ENCODE data around the gene KRT86. TPM values are rescaled to one million over a fixed set of nuclear protein-coding genes. Genes with fewer than 3 reads are reported as not detected.

Gene KRT86
- total and polyA plus RNA-seq, 9 of the 15 experiments (the other 6 are each of a cell fraction or from before 2014, with no cell fraction given) = not detected

GRCh38 chr12:52277486-52278245 lies 3.2 kb downstream of the KRT86 start (continued):
- TF ChIP-seq REST (IDR thresholded peaks at IDR 0.05; ENCODE audit: borderline replicate concordance) = no peak
- no peak for TF ChIP-seq REST (CRISPR knock-in tag; IDR thresholded peaks at IDR 0.05; ENCODE audit: low read depth)
- no peak for TF ChIP-seq CHCHD3 (CRISPR knock-in tag; IDR thresholded peaks at IDR 0.05)
- TF ChIP-seq RBM17 (IDR thresholded peaks at IDR 0.05; ENCODE audit: borderline replicate concordance, low read depth, low read length) = no peak
- TF ChIP-seq TFAP4 (CRISPR knock-in tag; IDR thresholded peaks at IDR 0.05; ENCODE audit: borderline replicate concordance) = no peak
- no peak for TF ChIP-seq KHSRP (IDR thresholded peaks at IDR 0.05)
- TF ChIP-seq PYGO2 (tag; IDR thresholded peaks at IDR 0.05) = no peak
- no peak for TF ChIP-seq TEAD2 (tag; IDR thresholded peaks at IDR 0.05)
- no peak for TF ChIP-seq NR2F6 (CRISPR knock-in tag; IDR thresholded peaks at IDR 0.05)
- no peak for TF ChIP-seq CEBPB (tag; IDR thresholded peaks at IDR 0.05)
- TF ChIP-seq YBX1 (IDR thresholded peaks at IDR 0.05) = no peak
- TF ChIP-seq RNF2 (IDR thresholded peaks at IDR 0.05) = no peak
- no peak for TF ChIP-seq THRB (CRISPR knock-in tag; conservative IDR thresholded peaks at IDR 0.05)
